ENCODE results near the gene HYOU1. TPM values are rescaled to one million over a fixed set of nuclear protein-coding genes. Genes with fewer than 3 reads are reported as not detected.
"Not testable (repeated sequence)": the region's sequence is repeated elsewhere in the genome, so short reads cannot be mapped to it uniquely, and the experiment has no call there.

The HYOU1 gene
- total and polyA plus RNA-seq, 2 donors, result 35.5 to 65.6 TPM

- under 1% methylated on average over 49 of the region's 49 CpGs for WGBS
- no peaks in the 10 kb centered on the region for H3K9me3 ChIP-seq (ENCODE audit: control insufficient read depth in 2 of 2, insufficient read depth in 1 of 2, low read length in 1 of 2)
- H3K27ac ChIP-seq (ENCODE audit: low read depth in 1 of 2, low read length in 1 of 2), result peak within 1 kb of the TSS; percentile 92 to 94
- DNase-seq (ENCODE audit: low read depth in 6 of 9, low spot score in 9 of 9), result peak; percentile 90 to 99 (median 97)
- peaks cover 19 to 21% of the 10 kb centered on the region in 2 donors for H3K36me3 ChIP-seq (ENCODE audit: control insufficient read depth in 2 of 2, insufficient read depth in 2 of 2, low read length in 1 of 2)
- H3K4me3 ChIP-seq (ENCODE audit: low read length in 2 of 2), result peak within 1 kb of the TSS; percentile 65 to 100
- H3K27me3 ChIP-seq (ENCODE audit: control insufficient read depth in 2 of 2, insufficient read depth in 1 of 2, low read length in 1 of 2), result no peaks in the 10 kb centered on the region
- peaks cover 13 to 24% of the 10 kb centered on the region in 2 donors for H3K4me1 ChIP-seq (ENCODE audit: control insufficient read depth in 2 of 2, insufficient read depth in 2 of 2, low read length in 2 of 2)
Observed at GRCh38 chr11:119067371-119068222, 10.6 kb upstream of the HYOU1 start, which contains the start of gene VPS11. VPS11 (plus strand) TSS chr11:119067818; CDS start chr11:119067824, 6 bp downstream.

- WGBS, result 78% methylated on average over 4 of the region's 4 CpGs
- DNase-seq (ENCODE audit: low read depth in 6 of 9, low spot score in 9 of 9), result peak in 3 of 9 donors; percentile 27 to 61 (median 44)
Observed at GRCh38 chr11:119065369-119065768, 8.4 kb upstream of the HYOU1 start.

DNA sequence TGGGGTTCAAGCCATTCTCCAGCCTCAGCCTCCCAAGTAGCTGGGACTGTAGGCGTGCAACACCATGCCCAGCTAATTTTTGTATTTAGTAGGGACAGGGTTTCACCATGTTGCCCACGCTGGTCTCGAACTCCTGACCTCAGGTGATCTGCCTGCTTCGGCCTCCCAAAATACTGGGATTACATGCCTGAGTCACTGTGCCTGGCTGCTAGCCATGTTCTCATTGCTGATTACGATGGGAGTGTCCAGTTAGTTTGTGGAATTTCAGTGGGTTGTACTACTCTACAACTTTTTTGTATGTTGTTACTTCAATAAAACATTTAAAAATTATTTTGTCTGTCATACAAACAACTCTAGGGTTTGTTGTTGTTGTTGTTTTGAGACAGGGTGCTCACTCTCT lies 5.8 kb upstream of the HYOU1 start:
- WGBS, result 97% methylated on average over 5 of the region's 5 CpGs
- H3K36me3 ChIP-seq (ENCODE audit: control insufficient read depth in 2 of 2, insufficient read depth in 2 of 2, low read length in 1 of 2), result peaks cover 0 to 4% of the 10 kb centered on the region in 2 donors
- H3K4me1 ChIP-seq (ENCODE audit: control insufficient read depth in 2 of 2, insufficient read depth in 2 of 2, low read length in 2 of 2), result peaks cover 10 to 21% of the 10 kb centered on the region in 2 donors
- H3K9me3 ChIP-seq (ENCODE audit: control insufficient read depth in 2 of 2, insufficient read depth in 1 of 2, low read length in 1 of 2), result no peaks in the 10 kb centered on the region
- H3K27me3 ChIP-seq (ENCODE audit: control insufficient read depth in 2 of 2, insufficient read depth in 1 of 2, low read length in 1 of 2), result no peaks in the 10 kb centered on the region
- no peak overlapping the region for H3K4me3 ChIP-seq (ENCODE audit: low read length in 2 of 2)
- no peak overlapping the region for H3K27ac ChIP-seq (ENCODE audit: low read depth in 1 of 2, low read length in 1 of 2)
- no peak for DNase-seq (ENCODE audit: low read depth in 6 of 9, low spot score in 9 of 9)

More at GRCh38 chr11:119065369-119065768, 8.4 kb upstream of the HYOU1 start:
- Histone ChIP-seq H3K27ac (ENCODE audit: low read depth in 1 of 2, low read length in 1 of 2) (no peak overlapping the region), H3K27me3 (ENCODE audit: control insufficient read depth in 2 of 2, insufficient read depth in 1 of 2, low read length in 1 of 2) (no peaks in the 10 kb centered on the region), H3K9me3 (ENCODE audit: control insufficient read depth in 2 of 2, insufficient read depth in 1 of 2, low read length in 1 of 2) (no peaks in the 10 kb centered on the region), H3K4me3 (ENCODE audit: low read length in 2 of 2) (no peak overlapping the region), H3K4me1 (ENCODE audit: control insufficient read depth in 2 of 2, insufficient read depth in 2 of 2, low read length in 2 of 2) (peaks cover 13 to 24% of the 10 kb centered on the region in 2 donors), H3K36me3 (ENCODE audit: control insufficient read depth in 2 of 2, insufficient read depth in 2 of 2, low read length in 1 of 2) (peaks cover 3 to 4% of the 10 kb centered on the region in 2 donors)

DNA sequence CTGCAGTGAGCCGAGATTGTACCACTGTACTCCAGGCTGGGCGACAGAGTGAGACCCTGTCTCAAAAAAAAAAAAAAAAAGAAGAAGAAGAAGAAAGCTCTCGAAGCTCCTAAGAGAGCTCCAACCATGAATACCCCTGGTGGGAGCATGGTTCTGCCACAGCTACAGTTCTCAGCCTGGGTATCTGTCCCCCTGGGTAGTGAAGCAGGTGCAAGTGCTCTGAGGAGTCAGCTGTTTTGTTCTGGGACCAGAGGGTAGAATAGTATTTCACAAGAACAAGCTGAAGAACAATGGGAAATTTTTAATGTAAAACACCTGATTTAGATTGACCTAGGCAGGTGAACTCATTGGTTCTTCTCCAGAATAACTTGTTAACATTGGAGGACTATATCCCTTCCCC lies 4.3 kb upstream of the HYOU1 start:
- Histone ChIP-seq H3K27ac (ENCODE audit: low read depth in 1 of 2, low read length in 1 of 2) (no peak overlapping the region), H3K4me3 (ENCODE audit: low read length in 2 of 2) (no peak overlapping the region), H3K36me3 (ENCODE audit: control insufficient read depth in 2 of 2, insufficient read depth in 2 of 2, low read length in 1 of 2) (peaks cover 0 to 4% of the 10 kb centered on the region in 2 donors), H3K9me3 (ENCODE audit: control insufficient read depth in 2 of 2, insufficient read depth in 1 of 2, low read length in 1 of 2) (no peaks in the 10 kb centered on the region), H3K4me1 (ENCODE audit: control insufficient read depth in 2 of 2, insufficient read depth in 2 of 2, low read length in 2 of 2) (peaks cover 6 to 16% of the 10 kb centered on the region in 2 donors), H3K27me3 (ENCODE audit: control insufficient read depth in 2 of 2, insufficient read depth in 1 of 2, low read length in 1 of 2) (no peaks in the 10 kb centered on the region)
- DNase-seq (ENCODE audit: low read depth in 6 of 9, low spot score in 9 of 9), result no peak
- WGBS, result 97% methylated on average over 3 of the region's 3 CpGs

DNA sequence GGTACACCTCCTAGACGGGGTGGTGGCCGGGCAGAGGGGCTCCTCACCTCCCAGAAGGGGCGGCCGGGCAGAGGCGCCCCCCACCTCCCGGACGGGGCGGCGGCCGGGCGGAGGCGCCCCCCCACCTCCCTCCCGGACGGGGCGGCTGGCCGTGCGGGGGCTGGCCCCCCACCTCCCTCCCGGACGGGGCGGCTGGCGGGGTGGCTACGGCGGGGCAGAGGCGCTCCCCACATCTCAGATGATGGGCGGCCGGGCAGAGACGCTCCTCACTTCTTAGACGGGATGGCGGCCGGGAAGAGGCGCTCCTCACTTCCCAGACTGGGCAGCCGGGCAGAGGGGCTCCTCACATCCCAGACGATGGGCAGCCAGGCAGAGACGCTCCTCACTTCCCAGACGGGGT lies 2.1 kb upstream of the HYOU1 start:
- WGBS, result 96% methylated on average over 31 of the region's 35 CpGs
- Histone ChIP-seq H3K4me1 (ENCODE audit: control insufficient read depth in 2 of 2, insufficient read depth in 2 of 2, low read length in 2 of 2) (peaks cover 12 to 23% of the 10 kb centered on the region in 2 donors), H3K36me3 (ENCODE audit: control insufficient read depth in 2 of 2, insufficient read depth in 2 of 2, low read length in 1 of 2) (peaks cover 9 to 15% of the 10 kb centered on the region in 2 donors)
- not testable (repeated sequence) for H3K27me3 ChIP-seq (ENCODE audit: control insufficient read depth in 2 of 2, insufficient read depth in 1 of 2, low read length in 1 of 2); DNase-seq (ENCODE audit: low read depth in 6 of 9, low spot score in 9 of 9); H3K9me3 ChIP-seq (ENCODE audit: control insufficient read depth in 2 of 2, insufficient read depth in 1 of 2, low read length in 1 of 2); H3K27ac ChIP-seq (ENCODE audit: low read depth in 1 of 2, low read length in 1 of 2); H3K4me3 ChIP-seq (ENCODE audit: low read length in 2 of 2)

DNA sequence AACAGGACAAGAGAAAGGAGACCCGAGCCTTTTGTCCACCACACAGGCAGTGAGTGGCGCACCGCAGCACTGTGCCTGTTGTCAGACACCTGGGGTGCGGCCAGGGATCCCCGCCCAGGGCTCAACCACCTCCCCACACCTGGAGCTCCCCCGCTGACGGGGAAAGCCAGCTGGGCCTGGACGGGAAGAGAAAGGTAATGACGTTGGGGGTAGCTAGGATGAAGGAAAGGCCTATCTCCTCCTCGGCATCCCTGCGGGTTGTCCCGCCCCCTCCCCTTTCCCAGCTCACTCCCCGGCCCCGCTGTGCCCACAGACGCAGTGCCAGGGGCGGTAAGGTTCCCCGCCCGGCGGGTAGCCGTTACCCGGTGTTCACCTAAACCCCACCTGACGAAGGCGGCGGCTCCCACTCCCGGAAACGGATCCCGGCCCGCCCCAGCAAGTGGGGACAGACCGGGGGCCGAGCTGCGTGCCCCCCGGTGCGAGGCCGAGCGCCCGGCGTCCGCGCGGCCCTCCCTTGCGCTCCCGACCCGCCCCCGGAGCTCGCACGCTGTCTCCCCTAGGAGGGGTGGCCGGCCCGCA lies 495 bp downstream of the HYOU1 start:
- Histone ChIP-seq H3K4me3 (ENCODE audit: low read length in 2 of 2) (peak overlapping the region; percentile 88 to 90), H3K27ac (ENCODE audit: low read depth in 1 of 2, low read length in 1 of 2) (peak overlapping the region; percentile 83 to 92), H3K9me3 (ENCODE audit: control insufficient read depth in 2 of 2, insufficient read depth in 1 of 2, low read length in 1 of 2) (no peaks in the 10 kb centered on the region), H3K36me3 (ENCODE audit: control insufficient read depth in 2 of 2, insufficient read depth in 2 of 2, low read length in 1 of 2) (peaks cover 32 to 41% of the 10 kb centered on the region in 2 donors), H3K4me1 (ENCODE audit: control insufficient read depth in 2 of 2, insufficient read depth in 2 of 2, low read length in 2 of 2) (peaks cover 12 to 23% of the 10 kb centered on the region in 2 donors), H3K27me3 (ENCODE audit: control insufficient read depth in 2 of 2, insufficient read depth in 1 of 2, low read length in 1 of 2) (no peaks in the 10 kb centered on the region)
- DNase-seq (ENCODE audit: low read depth in 6 of 9, low spot score in 9 of 9), result peak in 4 of 9 donors; percentile 19 to 60 (median 36)
- under 1% methylated on average over 48 of the region's 48 CpGs for WGBS

- Histone ChIP-seq H3K4me3 (ENCODE audit: low read length in 2 of 2) (peak overlapping the region; percentile 88 to 90), H3K27ac (ENCODE audit: low read depth in 1 of 2, low read length in 1 of 2) (peak overlapping the region in 1 of 2 donors; percentile 83), H3K36me3 (ENCODE audit: control insufficient read depth in 2 of 2, insufficient read depth in 2 of 2, low read length in 1 of 2) (peaks cover 38 to 47% of the 10 kb centered on the region in 2 donors), H3K9me3 (ENCODE audit: control insufficient read depth in 2 of 2, insufficient read depth in 1 of 2, low read length in 1 of 2) (no peaks in the 10 kb centered on the region), H3K27me3 (ENCODE audit: control insufficient read depth in 2 of 2, insufficient read depth in 1 of 2, low read length in 1 of 2) (no peaks in the 10 kb centered on the region), H3K4me1 (ENCODE audit: control insufficient read depth in 2 of 2, insufficient read depth in 2 of 2, low read length in 2 of 2) (peaks cover 12 to 23% of the 10 kb centered on the region in 2 donors)
- DNase-seq (ENCODE audit: low read depth in 6 of 9, low spot score in 9 of 9), result peak in 1 of 9 donors; percentile 24
- 74% methylated on average over 6 of the region's 6 CpGs for WGBS
Observed at GRCh38 chr11:119055901-119056300, 1.1 kb downstream of the HYOU1 start.

- Histone ChIP-seq H3K4me1 (ENCODE audit: control insufficient read depth in 2 of 2, insufficient read depth in 2 of 2, low read length in 2 of 2) (peaks cover 12 to 23% of the 10 kb centered on the region in 2 donors), H3K36me3 (ENCODE audit: control insufficient read depth in 2 of 2, insufficient read depth in 2 of 2, low read length in 1 of 2) (peaks cover 48 to 61% of the 10 kb centered on the region in 2 donors)
- 98% methylated on average over 10 of the region's 10 CpGs for WGBS
Observed at GRCh38 chr11:119054418-119054817, 2.6 kb downstream of the HYOU1 start.

More at GRCh38 chr11:119054418-119054817, 2.6 kb downstream of the HYOU1 start:
- no peak for DNase-seq (ENCODE audit: low read depth in 6 of 9, low spot score in 9 of 9)
- Histone ChIP-seq H3K27ac (ENCODE audit: low read depth in 1 of 2, low read length in 1 of 2) (no peak overlapping the region), H3K9me3 (ENCODE audit: control insufficient read depth in 2 of 2, insufficient read depth in 1 of 2, low read length in 1 of 2) (no peaks in the 10 kb centered on the region), H3K4me3 (ENCODE audit: low read length in 2 of 2) (no peak overlapping the region), H3K27me3 (ENCODE audit: control insufficient read depth in 2 of 2, insufficient read depth in 1 of 2, low read length in 1 of 2) (no peaks in the 10 kb centered on the region)

Data from thymus (tissue), 11 donors.